ENCODE results near the gene FGD3.

The FGD3 gene

DNA sequence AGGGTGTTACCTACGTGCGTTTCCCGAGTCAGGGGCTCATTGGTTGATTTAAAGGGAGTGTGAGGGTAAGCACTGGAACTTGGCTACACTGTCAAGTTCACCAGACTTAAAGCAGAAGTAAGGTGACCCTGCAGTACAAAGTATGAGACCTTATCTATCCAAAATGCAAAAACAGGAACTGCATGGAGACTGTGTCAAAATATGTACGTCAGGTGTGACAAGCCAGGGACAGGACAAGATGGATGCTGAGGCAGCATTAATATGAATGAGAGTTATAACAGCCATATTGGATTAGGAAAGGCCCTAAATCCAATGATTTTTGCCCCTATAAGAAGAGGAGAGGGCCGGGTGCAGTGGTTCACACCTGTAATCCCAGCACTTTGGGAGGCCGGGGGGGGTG lies 95.8 kb downstream of the FGD3 start:
- DNase-seq = no peak
- no peak overlapping the region for H3K27ac ChIP-seq (ENCODE audit: low read depth, low read length)
- no CpG with 5 or more reads among the region's 6 CpGs for whole genome bisulfite sequencing (ENCODE audit: extremely low coverage, insufficient coverage, low lambda C conversion rate)

DNA sequence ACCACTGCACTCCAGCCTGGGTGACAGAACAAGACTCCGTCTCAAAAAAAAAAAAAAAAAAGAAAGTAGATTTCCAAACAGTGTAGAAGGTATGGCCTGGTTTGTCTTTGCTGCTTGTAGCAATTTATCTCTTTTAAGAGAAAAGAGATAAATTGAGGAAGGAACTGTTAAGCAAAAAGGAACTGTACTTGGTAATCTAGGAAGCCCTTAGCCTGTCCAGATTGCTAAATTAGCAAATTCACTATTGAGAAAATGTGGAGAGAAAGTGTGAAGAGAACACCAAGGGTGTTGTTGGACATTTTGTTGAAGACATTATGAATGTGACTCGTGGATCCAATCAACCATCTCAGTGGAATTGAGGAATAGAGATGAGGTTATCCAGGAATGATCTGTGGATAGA lies 98.2 kb downstream of the FGD3 start:
- Histone ChIP-seq H3K4ac (ENCODE audit: low read depth, low read length) (no peak overlapping the region), H3K18ac (ENCODE audit: low read length) (no peak overlapping the region), H3K79me2 (ENCODE audit: control insufficient read depth, insufficient read depth, low read length) (no peaks in the 10 kb centered on the region), H3K27ac (ENCODE audit: low read depth, low read length) (no peak overlapping the region), H3K79me1 (ENCODE audit: low read length) (no peaks in the 10 kb centered on the region), H2BK120ac (ENCODE audit: low read depth, low read length) (no peak overlapping the region), H3K23ac (ENCODE audit: low read length) (no peak overlapping the region), H2BK5ac (ENCODE audit: low read length) (no peak overlapping the region), H3K36me3 (ENCODE audit: control insufficient read depth, insufficient read depth, low read length) (no peaks in the 10 kb centered on the region), H4K8ac (ENCODE audit: low read depth, low read length) (no peak overlapping the region), H2AK5ac (ENCODE audit: low read length) (no peak overlapping the region), H4K5ac (ENCODE audit: low read length) (no peak overlapping the region), H3K4me2 (ENCODE audit: low read length) (no peak overlapping the region), H3K56ac (ENCODE audit: low read length) (no peak overlapping the region), H3K4me1 (ENCODE audit: control insufficient read depth, low read depth, low read length) (no peaks in the 10 kb centered on the region), H3K4me3 (ENCODE audit: low read length) (no peak overlapping the region), H3K9ac (ENCODE audit: low read length) (no peak overlapping the region), H2BK15ac (replicated peaks; ENCODE audit: low read depth) (no peak overlapping the region), H3K27me3 (ENCODE audit: insufficient read depth, low read length, poor library complexity) (no peaks in the 10 kb centered on the region)
- no CpG with 5 or more reads among the region's 2 CpGs for WGBS (ENCODE audit: extremely low coverage, insufficient coverage, low lambda C conversion rate)
- DNase-seq = no peak

More for the DNA sequence above, 95.8 kb downstream of the FGD3 start:
- H4K8ac ChIP-seq (ENCODE audit: low read depth, low read length) = no peak overlapping the region
- H3K56ac ChIP-seq (ENCODE audit: low read length) = no peak overlapping the region
- no peak overlapping the region for H2BK15ac ChIP-seq (replicated peaks; ENCODE audit: low read depth)
- no peaks in the 10 kb centered on the region for H3K79me2 ChIP-seq (ENCODE audit: control insufficient read depth, insufficient read depth, low read length)
- H2AK5ac ChIP-seq (ENCODE audit: low read length) = no peak overlapping the region
- no peak overlapping the region for H4K5ac ChIP-seq (ENCODE audit: low read length)
- H3K9ac ChIP-seq (ENCODE audit: low read length) = no peak overlapping the region
- no peaks in the 10 kb centered on the region for H3K27me3 ChIP-seq (ENCODE audit: insufficient read depth, low read length, poor library complexity)
- H3K4me2 ChIP-seq (ENCODE audit: low read length) = no peak overlapping the region
- H3K23ac ChIP-seq (ENCODE audit: low read length) = no peak overlapping the region
- H2BK5ac ChIP-seq (ENCODE audit: low read length) = no peak overlapping the region
- no peaks in the 10 kb centered on the region for H3K79me1 ChIP-seq (ENCODE audit: low read length)
- H3K18ac ChIP-seq (ENCODE audit: low read length) = no peak overlapping the region
- no peak overlapping the region for H3K4ac ChIP-seq (ENCODE audit: low read depth, low read length)
- H3K4me3 ChIP-seq (ENCODE audit: low read length) = no peak overlapping the region
- H3K4me1 ChIP-seq (ENCODE audit: control insufficient read depth, low read depth, low read length) = no peaks in the 10 kb centered on the region
- no peak overlapping the region for H2BK120ac ChIP-seq (ENCODE audit: low read depth, low read length)
- H3K36me3 ChIP-seq (ENCODE audit: control insufficient read depth, insufficient read depth, low read length) = no peaks in the 10 kb centered on the region

DNA sequence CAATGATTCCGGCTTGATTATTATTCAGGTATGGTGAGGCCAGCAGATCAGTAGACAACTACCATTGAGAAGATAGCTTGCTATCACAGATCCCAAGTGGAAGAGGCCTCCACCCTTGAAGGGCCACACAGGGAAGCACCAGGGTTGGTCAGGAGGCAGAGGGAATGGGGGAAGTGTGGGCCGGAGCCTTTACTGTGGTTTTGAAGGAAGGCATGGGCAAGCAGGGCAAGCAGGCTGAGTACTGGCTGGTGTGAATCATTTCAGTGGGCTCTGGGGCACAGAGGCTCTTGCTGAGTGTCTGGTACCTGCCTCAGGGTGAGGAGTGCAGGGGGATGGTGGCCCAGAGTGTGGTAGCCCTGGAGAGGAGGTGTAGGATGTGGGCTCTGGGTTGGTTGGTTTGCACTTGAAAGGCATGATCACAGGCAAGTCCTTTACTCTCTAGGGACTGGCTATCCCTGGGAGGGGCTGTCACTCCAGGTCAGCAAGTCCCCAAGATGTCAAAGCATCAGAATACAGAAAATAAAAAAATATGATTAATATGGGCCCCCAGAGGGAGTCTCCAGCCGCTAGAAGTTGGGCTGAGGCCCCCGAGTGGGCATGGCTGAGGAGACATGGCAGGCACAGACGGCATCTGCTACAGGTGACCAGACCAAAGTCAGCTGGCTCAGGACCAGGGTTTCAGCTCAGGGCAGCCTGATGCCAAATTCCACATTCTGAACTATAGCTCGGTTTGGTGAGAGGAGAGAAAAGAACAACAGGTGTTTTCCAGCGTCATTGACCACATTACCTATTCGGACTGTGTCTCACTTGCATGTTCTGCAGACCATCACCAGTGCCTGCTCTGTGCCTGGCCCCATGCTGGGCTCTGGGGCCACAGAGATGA lies 101.5 kb downstream of the FGD3 start:
- H3K9ac ChIP-seq (ENCODE audit: low read length) = no peak overlapping the region
- H3K4me2 ChIP-seq (ENCODE audit: low read length) = no peak overlapping the region
- H3K4me3 ChIP-seq (ENCODE audit: low read length) = no peak overlapping the region
- H2BK5ac ChIP-seq (ENCODE audit: low read length) = no peak overlapping the region
- no peak overlapping the region for H3K23ac ChIP-seq (ENCODE audit: low read length)
- H3K36me3 ChIP-seq (ENCODE audit: control insufficient read depth, insufficient read depth, low read length) = no peaks in the 10 kb centered on the region
- peaks cover 2% of the 10 kb centered on the region for H3K4me1 ChIP-seq (ENCODE audit: control insufficient read depth, low read depth, low read length)
- WGBS (ENCODE audit: extremely low coverage, insufficient coverage, low lambda C conversion rate) = no CpG with 5 or more reads among the region's 8 CpGs
- no peaks in the 10 kb centered on the region for H3K79me1 ChIP-seq (ENCODE audit: low read length)
- peak overlapping the region; percentile 34 for H3K56ac ChIP-seq (ENCODE audit: low read length)
- no peak overlapping the region for H3K27ac ChIP-seq (ENCODE audit: low read depth, low read length)
- no peak overlapping the region for H2AK5ac ChIP-seq (ENCODE audit: low read length)
- no peak for DNase-seq
- H4K5ac ChIP-seq (ENCODE audit: low read length) = no peak overlapping the region
- no peaks in the 10 kb centered on the region for H3K79me2 ChIP-seq (ENCODE audit: control insufficient read depth, insufficient read depth, low read length)
- no peak overlapping the region for H3K18ac ChIP-seq (ENCODE audit: low read length)
- H2BK120ac ChIP-seq (ENCODE audit: low read depth, low read length) = no peak overlapping the region
- no peaks in the 10 kb centered on the region for H3K27me3 ChIP-seq (ENCODE audit: insufficient read depth, low read length, poor library complexity)
- no peak overlapping the region for H2BK15ac ChIP-seq (replicated peaks; ENCODE audit: low read depth)
- no peak overlapping the region for H3K4ac ChIP-seq (ENCODE audit: low read depth, low read length)
- H4K8ac ChIP-seq (ENCODE audit: low read depth, low read length) = no peak overlapping the region

DNA sequence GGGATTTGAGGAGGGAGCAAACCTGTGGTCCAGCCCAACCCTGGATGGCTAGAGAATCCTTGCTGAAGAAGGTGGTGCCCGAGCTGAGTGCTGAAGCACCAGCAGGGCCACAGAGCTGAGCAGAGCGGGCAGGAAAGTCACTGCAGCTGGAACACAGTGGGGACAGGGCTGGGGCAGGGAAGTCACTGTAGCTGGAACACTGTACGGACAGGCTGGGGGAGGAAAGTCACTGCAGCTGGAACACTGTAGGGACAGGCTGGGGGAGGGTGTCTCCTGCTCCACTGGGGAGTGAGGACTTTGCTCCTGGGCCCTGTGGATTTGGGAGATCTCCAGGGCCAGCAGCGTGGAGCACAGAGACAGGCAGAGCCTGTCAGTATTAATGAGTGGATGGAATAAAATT lies 102.2 kb downstream of the FGD3 start:
- Histone ChIP-seq H3K36me3 (ENCODE audit: control insufficient read depth, insufficient read depth, low read length) (no peaks in the 10 kb centered on the region), H3K18ac (ENCODE audit: low read length) (no peak overlapping the region), H3K56ac (ENCODE audit: low read length) (no peak overlapping the region), H2BK15ac (replicated peaks; ENCODE audit: low read depth) (no peak overlapping the region), H3K4me3 (ENCODE audit: low read length) (no peak overlapping the region), H2BK120ac (ENCODE audit: low read depth, low read length) (no peak overlapping the region), H3K4ac (ENCODE audit: low read depth, low read length) (no peak overlapping the region), H3K4me2 (ENCODE audit: low read length) (no peak overlapping the region), H3K79me1 (ENCODE audit: low read length) (no peaks in the 10 kb centered on the region), H3K27me3 (ENCODE audit: insufficient read depth, low read length, poor library complexity) (no peaks in the 10 kb centered on the region), H3K4me1 (ENCODE audit: control insufficient read depth, low read depth, low read length) (peaks cover 2% of the 10 kb centered on the region), H2AK5ac (ENCODE audit: low read length) (no peak overlapping the region), H3K79me2 (ENCODE audit: control insufficient read depth, insufficient read depth, low read length) (no peaks in the 10 kb centered on the region), H3K27ac (ENCODE audit: low read depth, low read length) (no peak overlapping the region), H4K5ac (ENCODE audit: low read length) (no peak overlapping the region), H4K8ac (ENCODE audit: low read depth, low read length) (no peak overlapping the region), H3K23ac (ENCODE audit: low read length) (no peak overlapping the region), H2BK5ac (ENCODE audit: low read length) (no peak overlapping the region), H3K9ac (ENCODE audit: low read length) (no peak overlapping the region)
- no peak for DNase-seq
- no CpG with 5 or more reads among the region's 4 CpGs for WGBS (ENCODE audit: extremely low coverage, insufficient coverage, low lambda C conversion rate)

DNA sequence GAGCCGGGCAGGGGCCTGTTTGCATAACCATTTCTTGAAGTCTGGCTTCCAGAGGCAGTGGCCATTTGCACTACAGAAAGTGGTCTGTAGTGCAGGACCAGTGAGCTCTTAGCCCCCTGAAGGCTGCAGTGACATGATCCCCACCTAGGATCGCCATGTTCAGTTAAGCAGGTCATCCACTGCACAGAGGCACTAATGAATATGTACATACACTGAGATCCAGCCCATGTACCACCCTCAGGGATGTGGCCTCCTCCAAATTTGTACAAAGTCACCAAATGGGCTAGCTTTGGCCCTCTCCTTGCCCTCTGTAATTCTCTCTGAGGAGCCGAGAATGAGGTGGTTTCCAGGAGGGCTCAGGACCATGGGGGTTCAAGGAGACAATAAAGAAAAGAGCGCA lies 102.9 kb downstream of the FGD3 start:
- Histone ChIP-seq H2BK5ac (ENCODE audit: low read length) (no peak overlapping the region), H3K79me2 (ENCODE audit: control insufficient read depth, insufficient read depth, low read length) (no peaks in the 10 kb centered on the region), H3K9ac (ENCODE audit: low read length) (no peak overlapping the region), H3K36me3 (ENCODE audit: control insufficient read depth, insufficient read depth, low read length) (no peaks in the 10 kb centered on the region), H2AK5ac (ENCODE audit: low read length) (no peak overlapping the region), H2BK15ac (replicated peaks; ENCODE audit: low read depth) (no peak overlapping the region), H2BK120ac (ENCODE audit: low read depth, low read length) (no peak overlapping the region), H3K4me2 (ENCODE audit: low read length) (no peak overlapping the region), H3K23ac (ENCODE audit: low read length) (no peak overlapping the region), H3K4ac (ENCODE audit: low read depth, low read length) (no peak overlapping the region), H4K5ac (ENCODE audit: low read length) (no peak overlapping the region), H3K4me3 (ENCODE audit: low read length) (no peak overlapping the region), H3K27me3 (ENCODE audit: insufficient read depth, low read length, poor library complexity) (no peaks in the 10 kb centered on the region), H3K4me1 (ENCODE audit: control insufficient read depth, low read depth, low read length) (peaks cover 2% of the 10 kb centered on the region), H3K18ac (ENCODE audit: low read length) (no peak overlapping the region), H3K27ac (ENCODE audit: low read depth, low read length) (no peak overlapping the region), H4K8ac (ENCODE audit: low read depth, low read length) (no peak overlapping the region), H3K79me1 (ENCODE audit: low read length) (no peaks in the 10 kb centered on the region), H3K56ac (ENCODE audit: low read length) (no peak overlapping the region)
- WGBS (ENCODE audit: extremely low coverage, insufficient coverage, low lambda C conversion rate) = no CpG with 5 or more reads among the region's 4 CpGs
- no peak for DNase-seq

DNA sequence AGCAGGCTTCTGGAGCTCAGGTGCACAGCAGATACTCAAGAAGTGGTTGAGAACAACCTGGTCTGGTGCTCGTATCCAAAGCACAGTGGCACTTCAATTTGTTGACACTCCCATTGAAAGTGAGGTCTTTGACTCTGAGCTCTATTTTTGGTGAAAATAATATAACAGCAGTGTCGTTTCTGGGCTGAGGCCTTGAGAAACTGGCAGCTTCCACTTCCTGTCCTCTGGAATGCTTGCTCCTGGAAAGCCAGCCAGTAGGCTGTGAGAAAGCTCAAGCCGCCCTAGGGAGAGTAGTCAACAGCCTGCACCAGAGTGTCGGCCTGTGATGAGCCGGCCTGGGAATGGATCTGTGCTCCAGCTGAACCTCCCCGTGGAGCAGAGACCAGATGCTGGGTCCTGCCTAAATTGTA lies 104.4 kb downstream of the FGD3 start:
- Histone ChIP-seq H3K27ac (ENCODE audit: low read depth, low read length) (no peak overlapping the region), H3K4ac (ENCODE audit: low read depth, low read length) (no peak overlapping the region), H3K4me1 (ENCODE audit: control insufficient read depth, low read depth, low read length) (peaks cover 2% of the 10 kb centered on the region), H2AK5ac (ENCODE audit: low read length) (no peak overlapping the region), H2BK15ac (replicated peaks; ENCODE audit: low read depth) (no peak overlapping the region), H3K27me3 (ENCODE audit: insufficient read depth, low read length, poor library complexity) (no peaks in the 10 kb centered on the region), H3K18ac (ENCODE audit: low read length) (no peak overlapping the region), H3K79me2 (ENCODE audit: control insufficient read depth, insufficient read depth, low read length) (no peaks in the 10 kb centered on the region), H3K9ac (ENCODE audit: low read length) (no peak overlapping the region), H3K79me1 (ENCODE audit: low read length) (no peaks in the 10 kb centered on the region), H3K4me3 (ENCODE audit: low read length) (no peak overlapping the region), H3K23ac (ENCODE audit: low read length) (no peak overlapping the region), H3K36me3 (ENCODE audit: control insufficient read depth, insufficient read depth, low read length) (no peaks in the 10 kb centered on the region), H3K4me2 (ENCODE audit: low read length) (no peak overlapping the region), H4K5ac (ENCODE audit: low read length) (no peak overlapping the region), H2BK120ac (ENCODE audit: low read depth, low read length) (no peak overlapping the region), H3K56ac (ENCODE audit: low read length) (no peak overlapping the region), H4K8ac (ENCODE audit: low read depth, low read length) (no peak overlapping the region), H2BK5ac (ENCODE audit: low read length) (no peak overlapping the region)
- DNase-seq = no peak
- WGBS (ENCODE audit: extremely low coverage, insufficient coverage, low lambda C conversion rate) = no CpG with 5 or more reads among the region's 6 CpGs

Measured in mesendoderm (in vitro differentiated cells).